Measurements from ENCODE around the gene DPP7.

Gene DPP7

DNA sequence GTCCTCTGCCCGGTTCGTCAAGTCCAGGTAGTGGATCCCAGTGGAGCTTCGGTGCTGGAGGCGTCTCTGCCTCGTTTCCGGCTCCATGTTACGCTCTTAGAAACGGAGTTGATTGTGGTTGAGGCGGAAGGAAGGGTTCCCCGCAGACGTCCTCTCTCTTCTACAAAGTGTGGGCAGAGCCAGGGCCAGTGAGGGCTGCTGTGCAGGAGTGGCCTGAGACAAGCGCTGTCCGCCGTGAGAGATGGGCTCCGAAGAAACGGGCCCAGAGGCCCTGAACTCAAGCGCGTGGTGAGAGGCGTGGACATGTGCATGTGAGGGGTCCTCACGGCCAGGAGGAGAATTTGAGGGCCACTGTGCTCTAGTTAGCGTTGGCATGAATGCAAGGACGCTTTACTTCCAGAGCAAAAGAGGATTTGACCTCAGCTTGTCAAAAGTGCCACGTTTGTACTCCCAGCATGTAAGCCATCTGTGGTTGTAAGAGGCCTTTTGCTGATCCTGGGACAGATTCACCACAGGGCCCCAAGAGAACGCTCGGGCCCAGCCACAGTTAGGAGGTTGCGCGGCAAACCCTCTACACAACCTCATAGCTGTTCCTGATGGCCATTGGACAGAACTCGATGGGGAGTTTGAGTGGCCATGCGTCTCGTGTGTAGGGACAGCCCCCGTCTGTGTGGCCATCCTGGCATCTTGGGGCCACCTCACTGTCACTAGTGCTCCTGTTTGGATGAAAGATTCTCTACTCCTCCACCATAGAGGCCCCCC is 17.6 kb downstream of the DPP7 start:
- TF ChIP-seq GATA2 (IDR thresholded peaks at IDR 0.05; ENCODE audit: low read depth, low read length), result no peak
- TF ChIP-seq GATA3 (IDR thresholded peaks at IDR 0.05; ENCODE audit: low read depth, low read length), result no peak

DNA sequence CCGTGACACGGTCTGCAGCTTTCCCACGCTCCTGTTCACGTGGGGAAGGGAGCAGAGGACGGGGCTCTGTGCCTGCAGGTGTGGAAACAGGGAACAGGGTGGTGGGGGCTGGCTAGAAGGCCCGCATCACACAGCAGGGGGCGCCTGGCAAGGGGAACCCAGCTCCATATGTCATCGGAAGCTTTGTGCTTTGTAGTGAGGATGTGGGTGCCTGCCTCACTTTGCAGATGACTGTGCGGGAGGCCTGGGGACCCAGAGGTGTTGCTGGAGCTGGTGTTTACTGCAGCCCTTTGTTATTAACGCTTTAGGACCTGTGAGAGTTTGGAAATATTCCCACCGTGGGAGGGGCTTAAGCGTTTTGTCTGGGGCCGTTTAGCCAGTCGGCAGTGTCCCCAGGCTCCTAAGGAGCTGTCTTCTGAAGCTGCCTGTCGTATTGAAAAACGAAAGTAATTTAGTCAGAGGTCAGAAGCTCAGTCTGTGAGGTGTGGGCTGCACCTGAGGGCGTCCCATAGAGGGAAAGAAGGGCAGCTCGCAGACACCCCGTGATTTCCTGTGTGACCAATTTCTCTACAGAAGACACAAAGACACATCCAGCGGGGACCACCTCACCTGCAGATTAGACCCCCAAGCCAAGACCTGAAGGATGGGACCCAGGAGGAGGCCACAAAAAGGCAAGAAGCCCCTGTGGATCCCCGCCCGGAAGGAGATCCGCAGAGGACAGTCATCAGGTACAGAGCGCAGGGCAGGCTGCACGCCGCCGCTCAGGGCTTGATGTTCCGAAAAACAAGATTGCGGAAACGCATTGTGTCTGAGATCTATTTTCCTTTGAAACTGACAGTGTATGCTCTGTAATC is 18.6 kb downstream of the DPP7 start:
- TF ChIP-seq GATA3 (IDR thresholded peaks at IDR 0.05; ENCODE audit: low read depth, low read length) (no peak), GATA2 (IDR thresholded peaks at IDR 0.05; ENCODE audit: low read depth, low read length) (no peak)

DNA sequence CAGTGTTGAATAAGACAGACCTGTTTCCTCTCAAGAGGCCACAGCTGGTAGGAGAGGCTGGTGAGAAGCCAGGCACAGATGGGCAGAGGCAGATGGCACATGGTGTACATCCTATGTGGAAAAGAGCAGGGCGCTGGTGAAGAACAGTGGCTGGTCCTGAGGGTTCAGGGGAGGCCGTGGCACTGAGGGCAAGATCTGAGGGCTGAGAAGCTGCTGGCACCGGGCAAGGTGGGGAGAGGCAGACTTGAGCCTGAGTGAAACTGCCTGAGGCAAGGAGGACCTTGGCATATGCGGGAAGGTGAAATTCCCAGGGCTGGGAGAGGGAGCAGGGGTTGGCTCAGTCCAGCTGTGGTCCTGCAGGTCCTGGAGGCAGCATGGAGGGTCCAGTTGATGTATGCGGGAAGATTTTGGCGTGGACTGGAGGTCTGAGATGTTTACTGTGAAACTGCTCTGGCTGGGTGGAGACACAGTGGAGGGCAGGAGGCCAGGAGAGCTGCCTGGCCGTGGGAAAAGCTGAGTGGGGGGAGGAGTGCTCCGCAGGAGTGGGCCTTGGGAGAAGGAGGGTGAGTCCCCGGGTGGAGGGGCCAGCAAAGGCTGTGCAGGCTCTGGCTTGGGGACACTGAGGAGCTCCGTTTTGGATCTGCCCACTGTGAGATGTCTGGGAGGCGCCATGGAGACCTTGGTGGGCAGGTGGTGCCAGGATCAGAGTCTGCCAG is 25.1 kb downstream of the DPP7 start:
- TF ChIP-seq GATA3 (IDR thresholded peaks at IDR 0.05; ENCODE audit: low read depth, low read length) (no peak), GATA2 (IDR thresholded peaks at IDR 0.05; ENCODE audit: low read depth, low read length) (no peak)

DNA sequence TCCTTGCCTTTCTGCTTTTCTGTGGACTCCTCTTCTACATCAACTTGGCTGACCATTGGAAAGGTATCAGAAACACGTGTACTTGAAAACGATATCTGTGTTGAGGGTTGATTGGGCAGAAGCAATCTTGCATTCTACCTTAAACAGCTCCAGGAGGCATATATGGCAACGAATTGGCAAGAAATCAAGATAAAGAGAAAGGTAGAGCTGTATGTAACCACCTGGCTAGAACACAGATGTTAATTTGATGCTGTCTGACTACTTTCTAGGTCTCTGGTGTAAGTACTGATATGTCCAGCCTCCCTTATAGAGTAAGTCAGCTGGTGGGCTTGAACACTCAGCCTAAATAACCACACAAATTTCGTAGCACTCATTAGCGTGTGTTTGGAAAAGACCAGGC is 26.4 kb downstream of the DPP7 start:
- TF ChIP-seq GATA2 (IDR thresholded peaks at IDR 0.05; ENCODE audit: low read depth, low read length) (no peak), GATA3 (IDR thresholded peaks at IDR 0.05; ENCODE audit: low read depth, low read length) (no peak)

GRCh38 chr9:137087409-137087925 is 27.1 kb downstream of the DPP7 start:
- peak; percentile 64 for TF ChIP-seq GATA2 (IDR thresholded peaks at IDR 0.05; ENCODE audit: low read depth, low read length)
- no peak for TF ChIP-seq GATA3 (IDR thresholded peaks at IDR 0.05; ENCODE audit: low read depth, low read length)

- TF ChIP-seq GATA3 (IDR thresholded peaks at IDR 0.05; ENCODE audit: low read depth, low read length), result no peak
- TF ChIP-seq GATA2 (IDR thresholded peaks at IDR 0.05; ENCODE audit: low read depth, low read length), result no peak
These were observed 27.8 kb downstream of the DPP7 start, which contains the start of gene MAN1B1 for GRCh38 chr9:137086531-137087408. Gene MAN1B1 (plus strand): TSS chr9:137086985. CDS start chr9:137087000, 15 bp downstream.

GRCh38 chr9:137085920-137086530 is 28.5 kb downstream of the DPP7 start:
- TF ChIP-seq GATA3 (IDR thresholded peaks at IDR 0.05; ENCODE audit: low read depth, low read length) (no peak), GATA2 (IDR thresholded peaks at IDR 0.05; ENCODE audit: low read depth, low read length) (no peak)

- TF ChIP-seq GATA2 (IDR thresholded peaks at IDR 0.05; ENCODE audit: low read depth, low read length) (no peak), GATA3 (IDR thresholded peaks at IDR 0.05; ENCODE audit: low read depth, low read length) (no peak)
These were observed 30.0 kb downstream of the DPP7 start for GRCh38 chr9:137084526-137084925.

- TF ChIP-seq GATA2 (IDR thresholded peaks at IDR 0.05; ENCODE audit: low read depth, low read length) (no peak), GATA3 (IDR thresholded peaks at IDR 0.05; ENCODE audit: low read depth, low read length) (no peak)
These were observed 31.0 kb downstream of the DPP7 start for GRCh38 chr9:137083394-137084004.

- TF ChIP-seq GATA3 (IDR thresholded peaks at IDR 0.05; ENCODE audit: low read depth, low read length) (no peak), GATA2 (IDR thresholded peaks at IDR 0.05; ENCODE audit: low read depth, low read length) (no peak)
These were observed 31.6 kb downstream of the DPP7 start for GRCh38 chr9:137082925-137083290.

DNA sequence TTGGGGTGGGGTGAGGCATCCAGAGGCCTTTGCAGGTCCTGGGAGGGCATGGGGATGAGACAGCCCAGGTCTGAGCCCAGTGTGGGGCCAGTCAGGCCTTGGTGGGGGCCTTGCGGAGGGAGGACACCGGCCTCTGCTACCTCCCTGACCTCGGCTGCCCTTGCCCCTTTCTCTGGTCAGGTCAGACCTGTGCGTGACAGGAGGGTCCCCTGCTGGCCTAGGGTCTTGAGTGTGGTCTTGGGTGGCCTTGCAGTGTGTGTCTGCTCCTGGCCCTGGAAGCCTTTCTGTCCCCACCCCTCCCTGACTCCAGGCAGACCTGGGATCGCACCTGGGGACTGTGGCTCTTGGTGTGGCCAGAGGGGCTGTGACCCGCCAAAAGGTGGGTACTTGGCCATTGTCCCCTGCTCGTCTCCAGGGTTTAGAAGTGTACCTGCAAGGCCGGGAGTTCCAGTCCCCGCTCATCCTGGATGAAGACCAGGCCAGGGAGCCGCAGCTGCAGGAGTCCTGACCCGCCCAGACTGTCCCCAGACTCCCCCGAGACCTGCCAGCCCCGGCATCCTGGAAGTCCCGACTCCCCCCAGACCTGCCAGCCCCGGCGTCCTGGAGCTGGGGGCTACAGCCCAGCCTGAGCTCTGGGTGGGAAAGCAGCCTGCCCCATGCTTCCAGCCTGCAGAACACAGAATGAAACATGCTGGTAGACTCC is 32.2 kb downstream of the DPP7 start:
- TF ChIP-seq GATA2 (IDR thresholded peaks at IDR 0.05; ENCODE audit: low read depth, low read length) (no peak), GATA3 (IDR thresholded peaks at IDR 0.05; ENCODE audit: low read depth, low read length) (no peak)
